Keratinocyte (primary cell): ENCODE results near the gene TFPT. TPM values are rescaled to one million over a fixed set of nuclear protein-coding genes. Genes with fewer than 3 reads are reported as not detected.

Source experiments
- DNase-seq: peaks from one replicate; pipeline ENCODE4 v3.0.0-alpha.2; 2011; ENCODE audit warnings: low read depth, missing footprints, low spot score
- FAIRE-seq: peaks from 2 replicates; lab custom pipeline; 2011; peaks lifted over from hg19 to GRCh38; lab: Jason Lieb, UNC
- H2AFZ ChIP-seq: 2 replicates; pipeline ENCODE4 v1.6.0; 2012; ENCODE audit warnings: low read length, control low read depth, inconsistent platforms; ENCODE audit not compliant: control insufficient read depth
- H3K27ac ChIP-seq: 2 replicates; pipeline ENCODE4 v1.5.1; 2011; ENCODE audit warnings: low read length; ENCODE audit not compliant: control insufficient read depth, insufficient read depth
- H3K27me3 ChIP-seq: 3 replicates; pipeline ENCODE4 v1.6.0; 2011; ENCODE audit warnings: low read length; ENCODE audit not compliant: control insufficient read depth, insufficient read depth; ENCODE audit errors: extremely low read depth
- H3K36me3 ChIP-seq, 2 experiments: 2 replicates in 1 of 2; 3 replicates in 1 of 2; pipeline ENCODE4 v1.5.1; 2011; ENCODE audit warnings: low read length in 2 of 2, mild to moderate bottlenecking in 1 of 2; ENCODE audit not compliant: control insufficient read depth in 2 of 2, insufficient read depth in 2 of 2; ENCODE audit errors: extremely low read depth in 1 of 2
- H3K4me1 ChIP-seq: 3 replicates; pipeline ENCODE4 v1.5.1; 2011; ENCODE audit warnings: low read length; ENCODE audit not compliant: control insufficient read depth, insufficient read depth; ENCODE audit errors: extremely low read depth
- H3K4me2 ChIP-seq: 3 replicates; pipeline ENCODE4 v1.6.0; 2011; ENCODE audit warnings: low read depth, low read length; ENCODE audit not compliant: control insufficient read depth, insufficient read depth; ENCODE audit errors: extremely low read depth
- H3K4me3 ChIP-seq, 3 experiments: fragments of 200-600 bp in 1 of 3; sonication (generic) in 1 of 3; 2 replicates in 2 of 3; 3 replicates in 1 of 3; pipeline ENCODE4 v1.5.1; 2011 to 2016; ENCODE audit warnings: low read length in 3 of 3, mild to moderate bottlenecking in 3 of 3, control low read depth in 2 of 3, inconsistent platforms in 1 of 3, low read depth in 1 of 3, mixed read lengths in 1 of 3, mixed run types in 1 of 3, moderate library complexity in 1 of 3; ENCODE audit not compliant: control insufficient read depth in 2 of 3, insufficient read depth in 2 of 3; ENCODE audit errors: extremely low read depth in 1 of 3
- H3K79me2 ChIP-seq: 2 replicates; pipeline ENCODE4 v1.6.0; 2012; ENCODE audit warnings: low read length; ENCODE audit not compliant: control insufficient read depth, insufficient read depth
- H3K9ac ChIP-seq: 3 replicates; pipeline ENCODE4 v1.6.0; 2011; ENCODE audit warnings: low read length; ENCODE audit not compliant: control insufficient read depth, insufficient read depth; ENCODE audit errors: extremely low read depth
- H3K9me1 ChIP-seq: 3 replicates; pipeline ENCODE4 v1.6.0; 2011; ENCODE audit warnings: low read length; ENCODE audit not compliant: control insufficient read depth, insufficient read depth; ENCODE audit errors: extremely low read depth
- H3K9me3 ChIP-seq: 2 replicates; pipeline ENCODE4 v1.5.1; 2012; ENCODE audit warnings: low read depth, low read length; ENCODE audit not compliant: control insufficient read depth
- H4K20me1 ChIP-seq: 3 replicates; pipeline ENCODE4 v1.6.0; 2011; ENCODE audit warnings: low read length; ENCODE audit not compliant: control insufficient read depth, insufficient read depth; ENCODE audit errors: extremely low read depth
- CTCF ChIP-seq, 3 experiments: IDR thresholded peaks in 1 of 3; conservative IDR thresholded peaks in 1 of 3; optimal IDR thresholded peaks in 1 of 3; 2 replicates in 2 of 3; 3 replicates in 1 of 3; pipeline versions ENCODE3 to v1.5.1; 2011; ENCODE audit warnings: low read length in 3 of 3, mild to moderate bottlenecking in 3 of 3, moderate library complexity in 2 of 3, control low read depth in 1 of 3, inconsistent platforms in 1 of 3; ENCODE audit not compliant: insufficient read depth in 2 of 3; ENCODE audit errors: extremely low read depth in 1 of 3
- EZH2 ChIP-seq: IDR thresholded peaks from one replicate; pipeline ENCODE4 v1.6.1; 2012; ENCODE audit warnings: inconsistent platforms, mild to moderate bottlenecking, low read length, moderate library complexity
- dilution Hi-C: fragments of 300-500 bp; cut with MboI; formaldehyde crosslinking; loops from one replicate; pipeline ENCODE4 v1.7.0; 2020; ENCODE audit warnings: low sequenced_read_pairs; ENCODE audit not compliant: extremely low pct_ligation_motif_present
- polyA plus RNA-seq, 5 experiments: library from polyadenylated mRNA; depleted of rRNA in 3 of 5; stranded (reverse) in 3 of 5; stranded (forward) in 1 of 5; unstranded in 1 of 5; fragments of >200 nt; gene quantifications; 1 replicate in 1 of 5; 2 replicates in 3 of 5; 3 replicates in 1 of 5; pipeline versions ENCODE4 v1.2.1 to v1.2.3, GENCODE V29; 2011 to 2012; ENCODE audit warnings: missing spikeins in 2 of 5, low read depth in 1 of 5, low replicate concordance in 1 of 5

The TFPT gene
- polyA plus RNA-seq, 1 donor (not counting 4 experiments of a cell fraction or from before 2014, with no cell fraction given) = 6.8 TPM

- Histone ChIP-seq H3K36me3 (no peaks in the 10 kb centered on the region), H3K9ac (no peak overlapping the region), H3K4me2 (no peak overlapping the region), H2AFZ (no peak overlapping the region), H3K9me3 (no peaks in the 10 kb centered on the region), H3K4me1 (peaks cover 7% of the 10 kb centered on the region), H3K27me3 (no peaks in the 10 kb centered on the region), H3K79me2 (no peaks in the 10 kb centered on the region), H3K27ac (no peak overlapping the region), H3K4me3 (no peak overlapping the region), H3K9me1 (no peaks in the 10 kb centered on the region), H4K20me1 (no peaks in the 10 kb centered on the region)
- dilution Hi-C loops = no loop called here
- DNase-seq (no peak), FAIRE-seq (no peak)
- TF ChIP-seq CTCF (optimal IDR thresholded peaks at IDR 0.05 in 1 of 3, IDR thresholded peaks at IDR 0.05 in 1 of 3, conservative IDR thresholded peaks at IDR 0.05 in 1 of 3; ENCODE audit: extremely low read depth in 1 of 3, insufficient read depth in 2 of 3, low read length in 3 of 3) (no peak), EZH2 (no peak)
Measured at GRCh38 chr19:54094426-54095000, 20.9 kb downstream of the TFPT start.

- Histone ChIP-seq H3K27ac (no peak overlapping the region), H3K4me1 (no peaks in the 10 kb centered on the region), H3K4me2 (no peak overlapping the region), H3K79me2 (no peaks in the 10 kb centered on the region), H3K4me3 (no peak overlapping the region), H3K36me3 (no peaks in the 10 kb centered on the region), H2AFZ (no peak overlapping the region), H3K27me3 (no peaks in the 10 kb centered on the region), H3K9me3 (peaks cover 4% of the 10 kb centered on the region), H4K20me1 (no peaks in the 10 kb centered on the region), H3K9me1 (no peaks in the 10 kb centered on the region), H3K9ac (no peak overlapping the region)
- TF ChIP-seq CTCF (optimal IDR thresholded peaks at IDR 0.05 in 1 of 3, IDR thresholded peaks at IDR 0.05 in 1 of 3, conservative IDR thresholded peaks at IDR 0.05 in 1 of 3; ENCODE audit: extremely low read depth in 1 of 3, insufficient read depth in 2 of 3, low read length in 3 of 3) = no peak
- TF ChIP-seq EZH2 = no peak
- dilution Hi-C loops = no loop called here
- no peak for DNase-seq
- no peak for FAIRE-seq
Measured at GRCh38 chr19:54084410-54084809, 31.0 kb downstream of the TFPT start.
